ENCODE measurements around the gene RABEP1. TPM values are rescaled to one million over a fixed set of nuclear protein-coding genes. Genes with fewer than 3 reads are reported as not detected.

RABEP1 gene
- total and polyA plus RNA-seq, 4 donors, result 21.1 to 47.5 (median 34.4) TPM

GRCh38 chr17:5286846-5287245 is 4.8 kb downstream of the RABEP1 start:
- DNase-seq, result no peak
- H3K27ac ChIP-seq (ENCODE audit: low read depth in 1 of 2, low read length in 2 of 2), result no peak overlapping the region
- no peak overlapping the region for H3K4me3 ChIP-seq (ENCODE audit: low read length in 2 of 2)
- no peaks in the 10 kb centered on the region for H3K27me3 ChIP-seq (ENCODE audit: control insufficient read depth in 1 of 2, insufficient read depth in 2 of 2, low read length in 1 of 2)
- H3K36me3 ChIP-seq (ENCODE audit: control insufficient read depth in 1 of 2, insufficient read depth in 2 of 2, low read length in 1 of 2), result no peaks in the 10 kb centered on the region
- H3K4me1 ChIP-seq (ENCODE audit: control insufficient read depth in 1 of 2, insufficient read depth in 2 of 2, low read length in 2 of 2), result peaks cover 2 to 8% of the 10 kb centered on the region in 2 donors
- no peak for ATAC-seq (ENCODE audit: low FRiP score)
- no peaks in the 10 kb centered on the region for H3K9me3 ChIP-seq (ENCODE audit: control insufficient read depth, low read length)
- intact Hi-C loops (cut with DNase I), result no loop called here
- 97 to 98% methylated on average over 3 of the region's 3 CpGs for WGBS, 2 donors

- ATAC-seq (ENCODE audit: low FRiP score), result no peak
- 81 to 83% methylated on average over 8 of the region's 8 CpGs for WGBS, 2 donors
Measured at GRCh38 chr17:5291683-5292350, 9.7 kb downstream of the RABEP1 start.

GRCh38 chr17:5297245-5297644 is 15.2 kb downstream of the RABEP1 start:
- Histone ChIP-seq H3K9me3 (ENCODE audit: control insufficient read depth, low read length) (no peaks in the 10 kb centered on the region), H3K4me3 (ENCODE audit: low read length in 2 of 2) (no peak overlapping the region), H3K4me1 (ENCODE audit: control insufficient read depth in 1 of 2, insufficient read depth in 2 of 2, low read length in 2 of 2) (peaks cover 0 to 1% of the 10 kb centered on the region in 2 donors), H3K36me3 (ENCODE audit: control insufficient read depth in 1 of 2, insufficient read depth in 2 of 2, low read length in 1 of 2) (no peaks in the 10 kb centered on the region), H3K27ac (ENCODE audit: low read depth in 1 of 2, low read length in 2 of 2) (no peak overlapping the region), H3K27me3 (ENCODE audit: control insufficient read depth in 1 of 2, insufficient read depth in 2 of 2, low read length in 1 of 2) (no peaks in the 10 kb centered on the region)
- intact Hi-C loops (cut with DNase I), result no loop called here
- DNase-seq, result no peak
- 75 to 80% methylated on average over 2 of the region's 2 CpGs for WGBS, 2 donors
- no peak for ATAC-seq (ENCODE audit: low FRiP score)

More at GRCh38 chr17:5291683-5292350, 9.7 kb downstream of the RABEP1 start:
- H3K36me3 ChIP-seq (ENCODE audit: control insufficient read depth in 1 of 2, insufficient read depth in 2 of 2, low read length in 1 of 2), result no peaks in the 10 kb centered on the region
- no peak overlapping the region for H3K27ac ChIP-seq (ENCODE audit: low read depth in 1 of 2, low read length in 2 of 2)
- no peaks in the 10 kb centered on the region for H3K27me3 ChIP-seq (ENCODE audit: control insufficient read depth in 1 of 2, insufficient read depth in 2 of 2, low read length in 1 of 2)
- intact Hi-C loops (cut with DNase I), result no loop called here
- peaks cover 0 to 2% of the 10 kb centered on the region in 2 donors for H3K4me1 ChIP-seq (ENCODE audit: control insufficient read depth in 1 of 2, insufficient read depth in 2 of 2, low read length in 2 of 2)
- no peak overlapping the region for H3K4me3 ChIP-seq (ENCODE audit: low read length in 2 of 2)
- no peak for DNase-seq
- no peaks in the 10 kb centered on the region for H3K9me3 ChIP-seq (ENCODE audit: control insufficient read depth, low read length)

GRCh38 chr17:5299383-5299782 is 17.3 kb downstream of the RABEP1 start:
- Histone ChIP-seq H3K36me3 (ENCODE audit: control insufficient read depth in 1 of 2, insufficient read depth in 2 of 2, low read length in 1 of 2) (no peaks in the 10 kb centered on the region), H3K9me3 (ENCODE audit: control insufficient read depth, low read length) (no peaks in the 10 kb centered on the region), H3K27me3 (ENCODE audit: control insufficient read depth in 1 of 2, insufficient read depth in 2 of 2, low read length in 1 of 2) (no peaks in the 10 kb centered on the region), H3K4me3 (ENCODE audit: low read length in 2 of 2) (no peak overlapping the region), H3K27ac (ENCODE audit: low read depth in 1 of 2, low read length in 2 of 2) (no peak overlapping the region), H3K4me1 (ENCODE audit: control insufficient read depth in 1 of 2, insufficient read depth in 2 of 2, low read length in 2 of 2) (peaks cover 0 to 1% of the 10 kb centered on the region in 2 donors)
- WGBS, 2 donors, result 20 to 63% methylated on average over 3 to 4 of the region's 4 CpGs
- ATAC-seq (ENCODE audit: low FRiP score) (no peak), DNase-seq (no peak)
- intact Hi-C loops (cut with DNase I), result loop anchor here in 1 of 2 donors (2.0 kb wide), 1 partner anchor 17 kb away; the partner anchor contains the start of gene RABEP1

- ATAC-seq (ENCODE audit: low FRiP score) (no peak), DNase-seq (no peak)
- Histone ChIP-seq H3K27ac (ENCODE audit: low read depth in 1 of 2, low read length in 2 of 2) (no peak overlapping the region), H3K4me3 (ENCODE audit: low read length in 2 of 2) (no peak overlapping the region), H3K36me3 (ENCODE audit: control insufficient read depth in 1 of 2, insufficient read depth in 2 of 2, low read length in 1 of 2) (no peaks in the 10 kb centered on the region), H3K9me3 (ENCODE audit: control insufficient read depth, low read length) (no peaks in the 10 kb centered on the region), H3K27me3 (ENCODE audit: control insufficient read depth in 1 of 2, insufficient read depth in 2 of 2, low read length in 1 of 2) (no peaks in the 10 kb centered on the region), H3K4me1 (ENCODE audit: control insufficient read depth in 1 of 2, insufficient read depth in 2 of 2, low read length in 2 of 2) (peaks cover 0 to 1% of the 10 kb centered on the region in 2 donors)
- intact Hi-C loops (cut with DNase I), result no loop called here
- 93 to 96% methylated on average over 1 of the region's 1 CpG for WGBS, 2 donors
Measured at GRCh38 chr17:5304636-5305035, 22.6 kb downstream of the RABEP1 start.

GRCh38 chr17:5309851-5310250 is 27.8 kb downstream of the RABEP1 start:
- DNase-seq (no peak), ATAC-seq (ENCODE audit: low FRiP score) (no peak)
- H3K9me3 ChIP-seq (ENCODE audit: control insufficient read depth, low read length), result no peaks in the 10 kb centered on the region
- H3K27me3 ChIP-seq (ENCODE audit: control insufficient read depth in 1 of 2, insufficient read depth in 2 of 2, low read length in 1 of 2), result no peaks in the 10 kb centered on the region
- intact Hi-C loops (cut with DNase I), result loop anchor here in 1 of 2 donors (10.0 kb wide), 1 partner anchor 75 kb away; the partner anchor contains the start of gene SCIMP
- no peak overlapping the region for H3K4me3 ChIP-seq (ENCODE audit: low read length in 2 of 2)
- H3K27ac ChIP-seq (ENCODE audit: low read depth in 1 of 2, low read length in 2 of 2), result no peak overlapping the region
- H3K36me3 ChIP-seq (ENCODE audit: control insufficient read depth in 1 of 2, insufficient read depth in 2 of 2, low read length in 1 of 2), result no peaks in the 10 kb centered on the region
- peaks cover 0 to 1% of the 10 kb centered on the region in 2 donors for H3K4me1 ChIP-seq (ENCODE audit: control insufficient read depth in 1 of 2, insufficient read depth in 2 of 2, low read length in 2 of 2)

- Histone ChIP-seq H3K9me3 (ENCODE audit: control insufficient read depth, low read length) (no peaks in the 10 kb centered on the region), H3K27me3 (ENCODE audit: control insufficient read depth in 1 of 2, insufficient read depth in 2 of 2, low read length in 1 of 2) (no peaks in the 10 kb centered on the region), H3K4me3 (ENCODE audit: low read length in 2 of 2) (no peak overlapping the region), H3K4me1 (ENCODE audit: control insufficient read depth in 1 of 2, insufficient read depth in 2 of 2, low read length in 2 of 2) (no peaks in the 10 kb centered on the region), H3K27ac (ENCODE audit: low read depth in 1 of 2, low read length in 2 of 2) (no peak overlapping the region), H3K36me3 (ENCODE audit: control insufficient read depth in 1 of 2, insufficient read depth in 2 of 2, low read length in 1 of 2) (no peaks in the 10 kb centered on the region)
- ATAC-seq (ENCODE audit: low FRiP score) (no peak), DNase-seq (no peak)
- intact Hi-C loops (cut with DNase I), result no loop called here
- 94 to 95% methylated on average over 4 of the region's 4 CpGs for WGBS, 2 donors
Measured at GRCh38 chr17:5325851-5326250, 43.8 kb downstream of the RABEP1 start.

GRCh38 chr17:5329784-5330557 is 47.9 kb downstream of the RABEP1 start:
- no peak overlapping the region for H3K27ac ChIP-seq (ENCODE audit: low read depth in 1 of 2, low read length in 2 of 2)
- H3K4me3 ChIP-seq (ENCODE audit: low read length in 2 of 2), result no peak overlapping the region
- H3K4me1 ChIP-seq (ENCODE audit: control insufficient read depth in 1 of 2, insufficient read depth in 2 of 2, low read length in 2 of 2), result no peaks in the 10 kb centered on the region
- no peaks in the 10 kb centered on the region for H3K9me3 ChIP-seq (ENCODE audit: control insufficient read depth, low read length)
- ATAC-seq (ENCODE audit: low FRiP score) (no peak), DNase-seq (no peak)
- no peaks in the 10 kb centered on the region for H3K27me3 ChIP-seq (ENCODE audit: control insufficient read depth in 1 of 2, insufficient read depth in 2 of 2, low read length in 1 of 2)
- peaks cover 2 to 3% of the 10 kb centered on the region in 2 donors for H3K36me3 ChIP-seq (ENCODE audit: control insufficient read depth in 1 of 2, insufficient read depth in 2 of 2, low read length in 1 of 2)
- intact Hi-C loops (cut with DNase I), result loop anchor here in 1 of 2 donors (10.0 kb wide), 1 partner anchor 1855 kb away; no protein-coding TSS in a partner anchor
- WGBS, 2 donors, result 48 to 65% methylated on average over 2 of the region's 2 CpGs

Measured in aorta (tissue), 5 donors.